HK-2 (cell line): Measurements from ENCODE around the gene CD151.

Experiments
- DNase-seq: peaks from one replicate; pipeline ENCODE4 v3.0.0-alpha.2; 2018; ENCODE audit not compliant: unreplicated experiment

Gene CD151

GRCh38 chr11:871472-871871 is 38.7 kb downstream of the CD151 start:
- no peak for DNase-seq

- no peak for DNase-seq
Observed at GRCh38 chr11:872799-873198, 40.0 kb downstream of the CD151 start.

- no peak for DNase-seq
Observed at GRCh38 chr11:873706-874105, 41.0 kb downstream of the CD151 start.

DNA sequence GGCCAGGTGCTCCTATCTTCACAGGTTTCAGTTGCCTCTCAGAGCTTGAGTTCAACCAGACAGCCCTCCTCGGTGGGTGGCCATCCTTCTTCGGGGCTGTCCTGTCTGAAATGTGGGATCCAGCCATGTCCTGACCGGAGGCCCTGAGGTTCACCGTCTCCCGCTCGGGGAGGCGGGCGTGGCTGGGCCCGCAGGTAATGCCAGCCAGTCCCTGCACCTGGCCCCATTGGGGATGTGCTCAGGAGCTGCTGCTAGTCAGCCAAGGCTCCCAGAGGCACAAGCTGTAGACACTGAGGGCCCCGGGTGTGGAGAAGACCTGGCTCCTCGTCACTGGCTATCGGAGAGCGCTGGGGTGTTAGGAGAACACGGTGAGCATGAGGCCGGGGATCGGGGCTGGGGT is 42.5 kb downstream of the CD151 start:
- no peak for DNase-seq

DNA sequence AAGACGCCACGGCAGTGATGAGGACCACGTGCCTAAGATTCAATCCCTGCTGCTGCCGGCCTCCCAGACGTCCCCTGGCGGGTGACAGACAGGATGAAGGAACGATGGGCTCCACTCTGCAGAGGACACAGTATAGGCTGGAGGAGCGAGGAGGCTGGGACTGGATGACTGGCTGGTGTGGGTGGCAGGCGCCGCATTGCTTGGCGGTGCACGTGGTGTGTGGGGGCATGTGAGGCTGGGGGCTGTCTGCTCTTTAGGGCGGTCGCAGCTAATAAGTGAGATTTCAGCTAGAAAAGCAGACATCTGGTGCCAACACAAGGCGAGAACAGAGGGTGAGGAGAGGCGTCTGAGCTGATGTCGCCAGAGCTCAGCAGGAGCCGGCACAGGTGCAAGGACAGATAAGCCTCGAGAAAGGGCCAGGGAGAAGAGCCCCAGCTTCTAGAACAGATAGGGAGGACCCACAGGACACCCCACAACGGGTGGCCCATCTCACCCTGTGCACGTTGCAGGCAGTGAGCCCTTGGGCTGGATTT is 43.1 kb downstream of the CD151 start:
- DNase-seq = no peak

DNA sequence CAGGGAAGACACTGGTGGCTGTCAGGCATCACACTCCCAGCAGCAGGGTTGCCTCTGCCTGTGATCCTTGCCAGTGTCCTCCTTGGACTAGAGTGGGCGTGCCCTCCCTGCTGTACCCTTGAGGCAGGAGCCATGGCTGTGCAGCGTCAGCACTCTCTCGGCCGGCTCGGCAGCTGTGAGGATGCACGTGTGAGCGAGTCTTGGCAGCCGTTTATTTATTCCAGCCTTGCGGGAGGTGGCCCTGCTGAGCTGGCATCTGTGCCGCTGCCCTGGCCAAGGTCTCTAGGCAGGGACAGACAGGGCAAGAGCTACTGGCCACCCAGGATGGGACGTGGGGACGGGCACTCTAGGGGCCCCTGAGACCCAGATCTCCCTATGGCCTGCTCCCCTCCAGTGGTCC is 43.8 kb downstream of the CD151 start:
- no peak for DNase-seq

GRCh38 chr11:877565-877964 is 44.8 kb downstream of the CD151 start:
- no peak for DNase-seq

- DNase-seq = no peak
Observed at GRCh38 chr11:880447-880846, 47.7 kb downstream of the CD151 start.

GRCh38 chr11:882596-882995 is 49.8 kb downstream of the CD151 start:
- DNase-seq = no peak

DNA sequence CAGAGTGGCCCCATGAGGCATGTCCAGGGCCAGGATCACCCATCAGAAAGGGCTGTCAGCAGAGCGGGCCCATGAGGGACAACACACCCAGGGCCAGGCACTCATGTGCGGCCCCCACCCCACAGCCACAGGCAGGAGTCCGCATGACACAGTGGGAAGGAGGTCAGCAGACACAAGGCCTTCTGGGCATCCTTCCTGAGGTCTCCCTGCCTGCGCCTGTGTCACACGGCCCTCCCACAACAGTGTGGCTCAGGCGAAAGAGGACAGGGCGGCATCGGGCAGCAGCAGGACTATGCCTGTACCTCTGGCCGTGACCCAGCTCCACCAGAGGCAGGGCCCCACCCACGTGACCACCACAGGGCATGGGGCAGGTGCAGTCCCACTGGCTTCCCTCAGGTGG is 50.8 kb downstream of the CD151 start:
- DNase-seq = no peak

- DNase-seq = no peak
Observed at GRCh38 chr11:884578-885070, 51.9 kb downstream of the CD151 start.

DNA sequence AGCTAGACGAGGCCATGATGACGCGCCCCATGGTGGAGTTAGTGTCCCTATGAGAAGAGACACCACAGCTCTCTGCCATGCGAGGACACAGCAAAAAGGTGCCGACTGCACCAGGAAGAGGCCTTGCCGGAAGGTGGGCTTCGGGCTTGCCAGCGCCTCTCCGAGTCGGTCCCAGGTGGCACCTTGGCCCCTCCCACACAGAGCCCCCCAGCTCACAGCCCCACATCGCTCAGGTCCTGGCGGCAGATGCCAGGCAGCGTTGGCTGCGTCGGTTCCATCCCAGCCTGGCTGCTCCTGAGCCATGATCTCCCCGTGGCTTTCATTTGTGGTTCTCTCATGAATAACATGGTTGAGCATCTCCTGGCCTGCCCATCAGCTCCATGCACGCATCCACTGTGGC is 53.8 kb downstream of the CD151 start:
- no peak for DNase-seq

DNA sequence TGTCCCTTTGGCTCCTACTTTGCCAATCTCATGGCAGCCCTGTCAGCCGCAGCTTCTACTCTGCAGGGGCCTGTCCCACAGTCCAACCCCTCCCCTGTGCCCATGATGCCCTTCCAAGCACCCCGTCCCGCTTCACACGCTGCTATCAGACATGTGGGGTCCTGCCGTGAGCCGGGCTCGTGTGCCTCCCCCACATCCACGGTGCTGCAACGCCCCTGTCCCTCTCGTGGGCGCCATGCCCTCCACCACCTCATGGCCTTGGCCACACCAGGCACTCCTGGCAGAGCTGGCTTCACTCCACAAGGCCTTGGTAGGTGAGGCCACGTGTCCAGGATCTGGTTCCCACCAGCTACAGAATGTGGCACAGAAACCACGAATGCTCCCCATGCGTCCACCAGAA is 54.8 kb downstream of the CD151 start:
- DNase-seq = no peak
